GM10847 (cell line): Measurements from ENCODE around the gene MAPT.

Experiments
- POLR2A ChIP-seq: IDR thresholded peaks from 2 replicates; pipeline ENCODE4 v1.6.1; 2011; ENCODE audit not compliant: insufficient read length; ENCODE audit errors: extremely low read depth

The MAPT gene

GRCh38 chr17:46037722-46038255 is 143.4 kb downstream of the MAPT start:
- no peak for TF ChIP-seq POLR2A

- TF ChIP-seq POLR2A: no peak
Measured at GRCh38 chr17:46038414-46038813, 144.1 kb downstream of the MAPT start.

GRCh38 chr17:46038937-46039336 is 144.6 kb downstream of the MAPT start:
- TF ChIP-seq POLR2A: no peak

- TF ChIP-seq POLR2A: no peak
Measured at GRCh38 chr17:46039592-46040186, 145.3 kb downstream of the MAPT start.

GRCh38 chr17:46042246-46042645 is 147.9 kb downstream of the MAPT start:
- TF ChIP-seq POLR2A: no peak

GRCh38 chr17:46042925-46043324 is 148.6 kb downstream of the MAPT start:
- TF ChIP-seq POLR2A: no peak

- no peak for TF ChIP-seq POLR2A
Measured at GRCh38 chr17:46043606-46044005, 149.3 kb downstream of the MAPT start.

- TF ChIP-seq POLR2A: no peak
Measured at GRCh38 chr17:46044286-46044928, 150.1 kb downstream of the MAPT start.

GRCh38 chr17:46044989-46045388 is 150.6 kb downstream of the MAPT start:
- no peak for TF ChIP-seq POLR2A

- no peak for TF ChIP-seq POLR2A
Measured at GRCh38 chr17:46045639-46046038, 151.3 kb downstream of the MAPT start.

- TF ChIP-seq POLR2A: no peak
Measured at GRCh38 chr17:46046957-46047356, 152.6 kb downstream of the MAPT start.

GRCh38 chr17:46047398-46047797 is 153.0 kb downstream of the MAPT start:
- no peak for TF ChIP-seq POLR2A

GRCh38 chr17:46047856-46048255 is 153.5 kb downstream of the MAPT start:
- no peak for TF ChIP-seq POLR2A

GRCh38 chr17:46049656-46050055 is 155.3 kb downstream of the MAPT start:
- no peak for TF ChIP-seq POLR2A

- no peak for TF ChIP-seq POLR2A
Measured at GRCh38 chr17:46053911-46054534, 159.7 kb downstream of the MAPT start.

GRCh38 chr17:46056800-46057304 is 162.5 kb downstream of the MAPT start:
- TF ChIP-seq POLR2A: no peak
